K562 (cell line): Measurements from ENCODE around the gene CENPH. TPM values are rescaled to one million over a fixed set of nuclear protein-coding genes. Genes with fewer than 3 reads are reported as not detected.
A peak's percentile ranks its signal among the peaks of the same experiment; 100 is the strongest.

ENCODE experiments used
- ATF1 ChIP-seq, 2 experiments: fragments of 450-650 bp in 1 of 2; IDR thresholded peaks; 2 replicates each; pipeline ENCODE4 v1.6.1; 2016; ENCODE audit warnings: missing compliant biosample characterization in 1 of 2, missing genetic modification characterization in 1 of 2
- CXXC5 ChIP-seq: fragments of 250-450 bp; sonication (Bioruptor Pico); IDR thresholded peaks from 2 replicates; pipeline ENCODE4 v1.8.0; 2022; ENCODE audit warnings: inconsistent platforms, mild to moderate bottlenecking, moderate library complexity
- DACH1 ChIP-seq: fragments of 450-650 bp; IDR thresholded peaks from 2 replicates; pipeline ENCODE4 v1.6.1; 2018; ENCODE audit not compliant: partially characterized antibody
- DIDO1 ChIP-seq: fragments of 450-650 bp; IDR thresholded peaks from 2 replicates; pipeline ENCODE4 v1.6.1; 2016; ENCODE audit warnings: low read depth, missing biosample characterization, missing genetic modification characterization
- EGR1 ChIP-seq: fragments of 450-650 bp; conservative IDR thresholded peaks from 2 replicates; pipeline ENCODE4 v1.6.1; 2017; ENCODE audit warnings: mild to moderate bottlenecking
- ERF ChIP-seq: fragments of 450-650 bp; formaldehyde crosslinking; IDR thresholded peaks from 2 replicates; pipeline ENCODE4 v1.4.0; 2020; ENCODE audit warnings: mild to moderate bottlenecking, mixed read lengths
- FUS ChIP-seq: fragments of 200-400 bp; formaldehyde crosslinking; optimal IDR thresholded peaks from 2 replicates; pipeline ENCODE3; 2017; ENCODE audit warnings: low read depth, low read length
- GABPB1 ChIP-seq: sonication (generic); formaldehyde crosslinking; IDR thresholded peaks from 2 replicates; pipeline ENCODE4 v1.8.0; 2022; ENCODE audit warnings: mild to moderate bottlenecking, missing genetic modification reagents
- HDAC1 ChIP-seq, 2 experiments: fragments of 450-650 bp; IDR thresholded peaks; 2 replicates each; pipeline ENCODE4 v1.6.1; 2016 to 2017; ENCODE audit warnings: inconsistent platforms in 1 of 2, mild to moderate bottlenecking in 1 of 2, moderate library complexity in 1 of 2
- KDM1A ChIP-seq, 2 experiments: fragments of 450-650 bp; IDR thresholded peaks; 2 replicates each; pipeline ENCODE4 v1.6.1; 2016; ENCODE audit warnings: mild to moderate bottlenecking in 2 of 2
- KLF16 ChIP-seq: IDR thresholded peaks from 2 replicates; pipeline ENCODE4 v1.6.1; 2016; ENCODE audit warnings: antibody characterized with exemption
- MAX ChIP-seq: sonication (generic); formaldehyde crosslinking; IDR thresholded peaks from 2 replicates; pipeline ENCODE4 v1.9.0; 2022; ENCODE audit warnings: mild to moderate bottlenecking, missing genetic modification reagents
- NFATC3 ChIP-seq: fragments of 450-650 bp; IDR thresholded peaks from 2 replicates; pipeline ENCODE4 v1.6.1; 2017; ENCODE audit warnings: mild to moderate bottlenecking
- NFYB ChIP-seq: IDR thresholded peaks from 2 replicates; pipeline ENCODE4 v1.6.1; 2011; ENCODE audit warnings: mild to moderate bottlenecking, moderate library complexity; ENCODE audit not compliant: insufficient read length; ENCODE audit errors: extremely low read depth
- POLR2B ChIP-seq: fragments of 450-650 bp; IDR thresholded peaks from 2 replicates; pipeline ENCODE4 v1.6.1; 2018; ENCODE audit warnings: low read depth; ENCODE audit not compliant: partially characterized antibody
- RAD21 ChIP-seq, 2 experiments: fragments of 250-450 bp in 1 of 2; fragments of 450-650 bp in 1 of 2; sonication (Bioruptor Pico) in 1 of 2; formaldehyde crosslinking in 1 of 2; IDR thresholded peaks in 1 of 2; conservative IDR thresholded peaks in 1 of 2; 2 replicates each; pipeline versions ENCODE4 v1.4.0 to v1.8.0; 2020 to 2022; ENCODE audit warnings: mild to moderate bottlenecking in 2 of 2, moderate library complexity in 1 of 2
- SOX6 ChIP-seq: fragments of 450-650 bp; IDR thresholded peaks from 2 replicates; pipeline ENCODE4 v1.6.1; 2014; ENCODE audit warnings: mild to moderate bottlenecking
- USF1 ChIP-seq: sonication (generic); formaldehyde crosslinking; IDR thresholded peaks from 2 replicates; pipeline ENCODE4 v1.9.0; 2022; ENCODE audit warnings: mild to moderate bottlenecking, missing genetic modification reagents
- XRCC3 ChIP-seq: fragments of 450-650 bp; IDR thresholded peaks from 2 replicates; pipeline ENCODE4 v1.6.1; 2017; ENCODE audit warnings: mild to moderate bottlenecking, moderate library complexity
- ZNF212 ChIP-seq: fragments of 450-650 bp; formaldehyde crosslinking; IDR thresholded peaks from 2 replicates; pipeline ENCODE4 v1.4.0; 2020; ENCODE audit warnings: mild to moderate bottlenecking
- ZNF282 ChIP-seq: sonication (generic); formaldehyde crosslinking; IDR thresholded peaks from 2 replicates; pipeline ENCODE4 v1.8.1; 2023; ENCODE audit warnings: missing genetic modification reagents
- ZNF347 ChIP-seq: fragments of 450-650 bp; formaldehyde crosslinking; IDR thresholded peaks from 2 replicates; pipeline ENCODE4 v1.4.0; 2020; ENCODE audit warnings: low read depth, mild to moderate bottlenecking, moderate library complexity
- polyA plus RNA-seq, 8 experiments: library from polyadenylated mRNA; depleted of rRNA in 4 of 8; stranded (reverse) in 5 of 8; unstranded in 3 of 8; fragments of >200 nt; fragmentation: Nextera tagmentation in 2 of 8; fragmentation: Illumina TruSeq in 1 of 8; extraction: Ambion mirVana in 2 of 8; extraction: Trizol in 1 of 8; gene quantifications; 2 replicates each; pipeline versions ENCODE4 v1.2.1 to v1.2.3, GENCODE V29; 2011 to 2014; ENCODE audit warnings: inconsistent platforms in 1 of 8, missing spikeins in 1 of 8
- total RNA-seq, 7 experiments: library from RNA; depleted of rRNA in 6 of 7; stranded (reverse); fragments of >200 nt in 6 of 7; fragmentation: Illumina TruSeq in 2 of 7; extraction: Trizol in 2 of 7; gene quantifications; 2 replicates each; pipeline versions ENCODE4 v1.2.1 to v1.2.3, GENCODE V29; 2011 to 2021; ENCODE audit warnings: low replicate concordance in 1 of 7
- TF ChIP-seq, protein P1 (sequence below): conservative IDR thresholded peaks from 2 replicates; pipeline ENCODE4 v1.6.1; 2011; ENCODE audit warnings: low read depth, mild to moderate bottlenecking, low read length; ENCODE audit not compliant: control insufficient read depth
- TF ChIP-seq, protein P2 (sequence below), 3 experiments: fragments of 200-800 bp in 1 of 3; fragments of 250-450 bp in 1 of 3; fragments of 450-650 bp in 1 of 3; sonication (Bioruptor Pico) in 1 of 3; sonication (Bioruptor generic) in 1 of 3; formaldehyde crosslinking in 1 of 3; IDR thresholded peaks; 2 replicates each; pipeline versions ENCODE4 v1.6.1 to v1.8.0; 2016 to 2022; ENCODE audit warnings: mild to moderate bottlenecking in 2 of 3, missing genetic modification characterization in 2 of 3, missing compliant biosample characterization in 1 of 3, moderate library complexity in 1 of 3

The CENPH gene
- total and polyA plus RNA-seq, 9 of the 15 experiments (the other 6 are each of a cell fraction or from before 2014, with no cell fraction given), result 10.5 to 124 (median 74.9) TPM

GRCh38 chr5:69234457-69235268 is 45.3 kb downstream of the CENPH start, which contains the start of gene CDK7 (continued):
- TF ChIP-seq, protein P1, sequence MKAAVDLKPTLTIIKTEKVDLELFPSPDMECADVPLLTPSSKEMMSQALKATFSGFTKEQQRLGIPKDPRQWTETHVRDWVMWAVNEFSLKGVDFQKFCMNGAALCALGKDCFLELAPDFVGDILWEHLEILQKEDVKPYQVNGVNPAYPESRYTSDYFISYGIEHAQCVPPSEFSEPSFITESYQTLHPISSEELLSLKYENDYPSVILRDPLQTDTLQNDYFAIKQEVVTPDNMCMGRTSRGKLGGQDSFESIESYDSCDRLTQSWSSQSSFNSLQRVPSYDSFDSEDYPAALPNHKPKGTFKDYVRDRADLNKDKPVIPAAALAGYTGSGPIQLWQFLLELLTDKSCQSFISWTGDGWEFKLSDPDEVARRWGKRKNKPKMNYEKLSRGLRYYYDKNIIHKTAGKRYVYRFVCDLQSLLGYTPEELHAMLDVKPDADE, result peak; percentile 92
- TF ChIP-seq KDM1A (IDR thresholded peaks at IDR 0.05) (no peak), FUS (no peak), CXXC5 (peak; percentile 82), DIDO1 (tag) (peak; percentile 77; the same call in 1 of the 2 replicates), ZNF282 (no peak), RAD21 (CRISPR knock-in tag; conservative IDR thresholded peaks at IDR 0.05 in 1 of 2, IDR thresholded peaks at IDR 0.05 in 1 of 2) (peak in 1 of 2 experiments; percentile 18; a peak in 1 of 4 replicates), ZNF212 (CRISPR knock-in tag) (no peak), HDAC1 (IDR thresholded peaks at IDR 0.05) (peak; percentile 96 to 100), ZNF347 (CRISPR knock-in tag) (no peak), NFATC3 (no peak), XRCC3 (no peak), NFYB (no peak), USF1 (CRISPR knock-in tag) (peak; percentile 100), ATF1 (CRISPR knock-in tag; IDR thresholded peaks at IDR 0.05) (no peak), ATF1 (tag; IDR thresholded peaks at IDR 0.05) (peak; percentile 90), MAX (CRISPR knock-in tag) (peak; percentile 90), SOX6 (peak; percentile 42; the same call in 1 of the 2 replicates), ERF (no peak), GABPB1 (CRISPR knock-in tag) (peak; percentile 93), DACH1 (no peak), KLF16 (no peak), POLR2B (peak; percentile 84), EGR1 (peak; percentile 71)
- TF ChIP-seq, protein P2, sequence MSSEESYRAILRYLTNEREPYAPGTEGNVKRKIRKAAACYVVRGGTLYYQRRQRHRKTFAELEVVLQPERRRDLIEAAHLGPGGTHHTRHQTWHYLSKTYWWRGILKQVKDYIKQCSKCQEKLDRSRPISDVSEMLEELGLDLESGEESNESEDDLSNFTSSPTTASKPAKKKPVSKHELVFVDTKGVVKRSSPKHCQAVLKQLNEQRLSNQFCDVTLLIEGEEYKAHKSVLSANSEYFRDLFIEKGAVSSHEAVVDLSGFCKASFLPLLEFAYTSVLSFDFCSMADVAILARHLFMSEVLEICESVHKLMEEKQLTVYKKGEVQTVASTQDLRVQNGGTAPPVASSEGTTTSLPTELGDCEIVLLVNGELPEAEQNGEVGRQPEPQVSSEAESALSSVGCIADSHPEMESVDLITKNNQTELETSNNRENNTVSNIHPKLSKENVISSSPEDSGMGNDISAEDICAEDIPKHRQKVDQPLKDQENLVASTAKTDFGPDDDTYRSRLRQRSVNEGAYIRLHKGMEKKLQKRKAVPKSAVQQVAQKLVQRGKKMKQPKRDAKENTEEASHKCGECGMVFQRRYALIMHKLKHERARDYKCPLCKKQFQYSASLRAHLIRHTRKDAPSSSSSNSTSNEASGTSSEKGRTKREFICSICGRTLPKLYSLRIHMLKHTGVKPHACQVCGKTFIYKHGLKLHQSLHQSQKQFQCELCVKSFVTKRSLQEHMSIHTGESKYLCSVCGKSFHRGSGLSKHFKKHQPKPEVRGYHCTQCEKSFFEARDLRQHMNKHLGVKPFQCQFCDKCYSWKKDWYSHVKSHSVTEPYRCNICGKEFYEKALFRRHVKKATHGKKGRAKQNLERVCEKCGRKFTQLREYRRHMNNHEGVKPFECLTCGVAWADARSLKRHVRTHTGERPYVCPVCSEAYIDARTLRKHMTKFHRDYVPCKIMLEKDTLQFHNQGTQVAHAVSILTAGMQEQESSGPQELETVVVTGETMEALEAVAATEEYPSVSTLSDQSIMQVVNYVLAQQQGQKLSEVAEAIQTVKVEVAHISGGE (CRISPR knock-in tag; IDR thresholded peaks at IDR 0.05), result peak; percentile 78 to 97 (median 84); a peak in 5 of 6 replicates
